NCI-H1930 (cell line): Measurements from ENCODE around the gene POLR2M.

ENCODE experiments used
- DNase-seq, 2 experiments: peaks; one replicate each; lab custom pipeline; 2025; lab: John Stamatoyannopoulos, UW

POLR2M gene

GRCh38 chr15:57740048-57740447, 33.5 kb downstream of the POLR2M start:
- DNase-seq: no peak

- no peak for DNase-seq
These were observed 34.6 kb downstream of the POLR2M start for GRCh38 chr15:57741089-57741488.

- peak in 1 of 2 experiments; percentile 5 for DNase-seq
These were observed 36.9 kb downstream of the POLR2M start for GRCh38 chr15:57743424-57743823.

GRCh38 chr15:57746786-57747185, 40.3 kb downstream of the POLR2M start:
- no peak for DNase-seq

- no peak for DNase-seq
These were observed 40.8 kb downstream of the POLR2M start for GRCh38 chr15:57747206-57747896.

- DNase-seq: no peak
These were observed 44.8 kb downstream of the POLR2M start for GRCh38 chr15:57751177-57751800.

DNA sequence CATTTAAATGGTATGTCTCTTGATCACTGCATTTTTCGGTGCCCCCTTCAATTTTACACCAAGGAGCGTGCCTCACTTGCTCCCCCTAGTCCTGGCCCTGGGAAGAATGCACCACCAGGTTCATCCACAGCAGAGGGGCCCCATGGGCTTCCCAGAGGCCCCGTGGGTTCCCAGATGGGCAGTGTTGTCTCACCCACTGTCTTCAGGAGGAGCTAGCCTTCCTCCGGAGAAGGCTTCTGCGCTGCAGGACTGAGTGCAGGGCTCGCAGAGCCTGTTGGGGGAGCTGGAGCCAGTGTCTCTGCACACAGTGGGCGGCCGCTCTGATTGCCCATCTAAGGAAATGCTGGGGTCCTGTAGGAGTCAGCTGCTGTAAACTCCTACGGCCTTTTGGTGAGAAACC, 45.9 kb downstream of the POLR2M start:
- DNase-seq: no peak

DNA sequence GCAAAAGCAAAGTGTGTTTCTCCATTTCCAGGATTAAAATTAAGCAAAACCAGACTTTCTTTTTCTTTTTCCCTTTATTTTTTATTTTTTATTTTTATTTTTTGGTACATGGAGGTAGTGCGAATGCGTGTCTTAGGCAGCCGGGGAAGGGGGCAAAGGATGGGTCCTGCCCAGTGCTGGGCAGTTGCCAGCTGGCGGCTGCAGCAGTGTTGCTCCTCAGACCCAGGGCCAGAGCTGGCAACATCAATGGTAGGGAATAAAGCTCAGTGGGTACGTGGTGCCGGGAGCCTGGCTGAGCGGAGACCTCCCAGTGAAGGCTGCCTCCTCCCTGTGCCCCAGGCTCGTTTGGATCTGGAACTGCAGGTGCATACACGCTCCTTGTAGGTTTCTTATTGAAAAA, 46.3 kb downstream of the POLR2M start:
- no peak for DNase-seq

DNA sequence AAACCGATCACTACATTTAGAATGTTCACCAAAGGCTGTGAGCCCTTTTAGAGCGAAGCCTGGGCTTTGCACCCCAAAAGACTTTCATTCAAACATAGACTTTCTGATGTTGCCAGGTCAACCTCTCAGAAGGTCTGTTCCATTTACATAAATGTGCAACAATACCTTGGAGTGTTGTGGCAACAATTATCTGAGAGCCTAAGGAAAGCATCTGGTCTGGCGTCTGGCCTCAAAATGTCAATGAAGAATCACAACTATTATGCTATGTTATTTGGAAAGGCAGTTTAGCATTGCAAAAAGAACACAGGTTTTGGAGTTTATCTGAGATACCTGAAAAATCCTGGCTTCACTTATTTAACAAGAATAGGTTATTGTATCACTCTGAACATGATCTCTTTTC, 50.0 kb downstream of the POLR2M start:
- no peak for DNase-seq

DNA sequence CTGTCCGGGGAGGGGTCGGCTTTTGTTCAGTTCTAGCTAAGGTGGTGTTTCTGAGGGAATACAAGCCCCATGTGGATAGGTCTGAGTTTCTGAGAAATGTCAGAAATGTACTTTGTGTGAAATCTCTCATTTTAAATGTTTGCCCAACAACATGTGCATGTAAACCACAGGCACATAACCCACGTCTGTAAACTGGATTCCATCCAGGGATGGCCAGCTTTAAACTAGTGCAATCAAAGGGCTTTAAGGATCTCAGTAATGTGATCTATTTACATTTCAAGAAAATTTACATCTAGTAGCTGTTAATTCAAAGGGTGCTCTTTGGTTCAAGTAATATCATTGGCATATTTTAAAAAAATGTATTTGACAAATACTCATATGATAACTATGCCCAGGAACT, 52.0 kb downstream of the POLR2M start:
- DNase-seq: no peak

GRCh38 chr15:57761562-57761961, 55.0 kb downstream of the POLR2M start:
- no peak for DNase-seq

DNA sequence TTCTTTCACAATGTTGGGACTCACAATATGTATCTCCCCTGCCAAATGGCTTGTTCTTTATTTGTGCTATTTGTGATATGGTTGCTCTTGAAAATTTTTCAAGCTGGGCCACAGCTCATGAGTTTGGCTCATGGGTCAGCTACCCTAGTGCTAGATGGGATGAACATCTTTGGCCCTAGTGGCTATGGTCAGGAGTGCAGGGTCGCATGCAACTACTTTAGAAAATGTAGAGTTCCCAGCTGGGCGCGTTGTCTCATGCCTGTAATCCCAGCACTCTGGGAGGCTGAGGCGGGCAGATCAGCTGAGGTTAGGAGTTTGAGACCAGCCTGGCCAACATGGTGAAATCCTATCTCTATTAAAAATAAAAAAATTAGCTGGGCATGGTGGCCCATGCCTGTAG, 55.8 kb downstream of the POLR2M start:
- no peak for DNase-seq

GRCh38 chr15:57763176-57763964, 56.9 kb downstream of the POLR2M start:
- no peak for DNase-seq
